K562 (cell line): ENCODE results near the gene CATSPER3. TPM values are rescaled to one million over a fixed set of nuclear protein-coding genes. Genes with fewer than 3 reads are reported as not detected.

Experiments
- ATAC-seq: fragments of 200-7000 bp; cut with Tn5 transposase; 3 replicates; pipeline ENCODE4 v1.9.1; 2020; ENCODE audit warnings: moderate library complexity
- BruUV-seq: library from RNA; stranded (reverse); fragments of 400-500 nt; replicated peaks from 2 replicates; lab custom pipeline; 2021; lab: Mats Ljungman, UMichigan
- CTCF ChIA-PET: fragments of 300-600 bp; formaldehyde crosslinking; extraction: SDS; loops from one replicate; lab custom pipeline; 2021; ENCODE audit warnings: low intra/inter-chr PET ratio; lab: Yijun Ruan, JAX
- POLR2A ChIA-PET: fragments of 300-600, 350-650 bp; sonication (Branson Sonifier 250); formaldehyde crosslinking; extraction: SDS; loops from one replicate; lab custom pipeline; 2021; ENCODE audit warnings: antibody characterized with exemption, inconsistent platforms; lab: Yijun Ruan, JAX
- DNase-seq, 4 experiments: peaks; one replicate each; pipeline versions ENCODE4 v3.0.0 to v3.0.0-alpha.2; 2011 to 2018; ENCODE audit warnings: low spot score in 3 of 4, mixed read lengths in 3 of 4; ENCODE audit errors: extremely low read depth in 1 of 4
- FAIRE-seq: peaks from 2 replicates; lab custom pipeline; 2011; peaks lifted over from hg19 to GRCh38; lab: Jason Lieb, UNC
- H2AFZ ChIP-seq: 2 replicates; pipeline ENCODE4 v1.6.0; 2011; ENCODE audit warnings: low read depth, low read length, control low read depth, inconsistent platforms
- H3K27ac ChIP-seq: fragments of 200-600 bp; 3 replicates; pipeline ENCODE4 v1.8.0; 2011; ENCODE audit warnings: low read depth, mild to moderate bottlenecking, control low read depth, inconsistent platforms, low read length, moderate library complexity, mixed read lengths; ENCODE audit errors: extremely low read depth
- H3K27me3 ChIP-seq, 2 experiments: fragments of 300-600 bp in 1 of 2; 2 replicates in 1 of 2; 3 replicates in 1 of 2; pipeline versions ENCODE4 v1.6.0 to v1.8.0; 2011; ENCODE audit warnings: inconsistent platforms in 2 of 2, low read length in 2 of 2, mild to moderate bottlenecking in 1 of 2, mixed read lengths in 1 of 2, moderate library complexity in 1 of 2; ENCODE audit not compliant: control insufficient read depth in 2 of 2, insufficient read depth in 2 of 2
- H3K36me3 ChIP-seq: fragments of 300-600 bp; 3 replicates; pipeline ENCODE4 v1.8.0; 2011; ENCODE audit warnings: mild to moderate bottlenecking, low read length, inconsistent platforms; ENCODE audit not compliant: control insufficient read depth, insufficient read depth
- H3K4me1 ChIP-seq, 2 experiments: fragments of 200-600 bp in 1 of 2; replicated peaks in 1 of 2; 2 replicates in 1 of 2; 3 replicates in 1 of 2; pipeline versions ENCODE4 v1.5.1 to v1.8.0; 2011; ENCODE audit warnings: inconsistent platforms in 2 of 2, low read length in 2 of 2, mild to moderate bottlenecking in 1 of 2, mixed read lengths in 1 of 2, moderate library complexity in 1 of 2; ENCODE audit not compliant: control insufficient read depth in 2 of 2, insufficient read depth in 2 of 2
- H3K4me2 ChIP-seq: 2 replicates; pipeline ENCODE4 v1.6.1; 2011; ENCODE audit warnings: low read length, control low read depth, inconsistent platforms, mixed read lengths; ENCODE audit not compliant: insufficient read depth
- H3K4me3 ChIP-seq: fragments of 200-600 bp; sonication (generic), shearing (Covaris generic); 2 replicates; pipeline ENCODE4 v1.5.1; 2016; ENCODE audit warnings: control low read depth, inconsistent platforms
- H3K79me2 ChIP-seq: fragments of 200-600 bp; 3 replicates; pipeline ENCODE4 v1.8.0; 2011; ENCODE audit warnings: low read length, inconsistent platforms; ENCODE audit not compliant: control insufficient read depth, insufficient read depth
- H3K9ac ChIP-seq, 2 experiments: 2 replicates each; pipeline versions ENCODE4 v1.6.0 to v1.6.1; 2011; ENCODE audit warnings: low read depth in 2 of 2, low read length in 2 of 2, control low read depth in 1 of 2, inconsistent platforms in 1 of 2, mild to moderate bottlenecking in 1 of 2, mixed read lengths in 1 of 2; ENCODE audit not compliant: insufficient read depth in 1 of 2
- H3K9me1 ChIP-seq: one replicate; pipeline ENCODE4 v1.6.0; 2011; ENCODE audit warnings: inconsistent platforms, mild to moderate bottlenecking, low read length, moderate library complexity; ENCODE audit not compliant: control insufficient read depth, insufficient read depth
- H3K9me3 ChIP-seq: replicated peaks from 2 replicates; pipeline ENCODE4 v1.5.1; 2011; ENCODE audit warnings: low read depth, low read length, inconsistent platforms; ENCODE audit not compliant: control insufficient read depth, insufficient read depth
- H4K20me1 ChIP-seq: replicated peaks from 2 replicates; pipeline ENCODE4 v1.6.1; 2011; ENCODE audit warnings: low read length, inconsistent platforms, mixed read lengths; ENCODE audit not compliant: control insufficient read depth, insufficient read depth
- DDX20 ChIP-seq: fragments of 450-650 bp; IDR thresholded peaks from 2 replicates; pipeline ENCODE4 v1.6.1; 2016; ENCODE audit warnings: missing genetic modification characterization, low read depth, mild to moderate bottlenecking, missing compliant biosample characterization, moderate library complexity
- GABPA ChIP-seq: fragments of 200-800 bp; sonication (Bioruptor generic); conservative IDR thresholded peaks from 2 replicates; pipeline ENCODE4 v1.6.1; 2016; ENCODE audit warnings: low read depth, missing genetic modification characterization, missing compliant biosample characterization
- HNRNPUL1 ChIP-seq: fragments of 200-400 bp; formaldehyde crosslinking; IDR thresholded peaks from 2 replicates; pipeline ENCODE4 v1.6.1; 2017; ENCODE audit warnings: low read length
- IFI16 ChIP-seq: fragments of 250-450 bp; sonication (Bioruptor Pico); IDR thresholded peaks from 2 replicates; pipeline ENCODE4 v2.1.2; 2022; ENCODE audit warnings: mild to moderate bottlenecking, inconsistent platforms
- NUFIP1 ChIP-seq: fragments of 450-650 bp; IDR thresholded peaks from 2 replicates; pipeline ENCODE4 v1.6.1; 2018; ENCODE audit not compliant: partially characterized antibody
- SRSF1 ChIP-seq: fragments of 200-400 bp; formaldehyde crosslinking; IDR thresholded peaks from 2 replicates; pipeline ENCODE4 v1.6.1; 2017; ENCODE audit warnings: mild to moderate bottlenecking, low read depth, low read length, moderate library complexity
- SUPT5H ChIP-seq: fragments of 450-650 bp; IDR thresholded peaks from 2 replicates; pipeline ENCODE4 v1.6.1; 2016
- TAF9B ChIP-seq: fragments of 450-650 bp; IDR thresholded peaks from 2 replicates; pipeline ENCODE4 v1.6.1; 2018; ENCODE audit warnings: mild to moderate bottlenecking; ENCODE audit not compliant: partially characterized antibody
- TFAM ChIP-seq: fragments of 250-450 bp; sonication (Bioruptor Pico); conservative IDR thresholded peaks from 2 replicates; pipeline ENCODE4 v1.5.0; 2021; ENCODE audit warnings: mild to moderate bottlenecking, moderate library complexity
- ZNF165 ChIP-seq: fragments of 250-450 bp; sonication (Bioruptor Pico); IDR thresholded peaks from 2 replicates; pipeline ENCODE4 v1.4.0; 2020; ENCODE audit warnings: borderline replicate concordance
- ZNF175 ChIP-seq: fragments of 200-800 bp; sonication (Bioruptor generic); IDR thresholded peaks from 2 replicates; pipeline ENCODE4 v1.6.1; 2016; ENCODE audit warnings: low read depth, mild to moderate bottlenecking, missing genetic modification characterization, missing compliant biosample characterization
- WGBS: fragments of 100-300 bp; shearing (Covaris generic); methylation state at CpG from one replicate; pipeline ENCODE4 v1.1.6; 2016; ENCODE audit warnings: low coverage, mixed read lengths; ENCODE audit not compliant: insufficient coverage; ENCODE audit errors: missing lambda C conversion rate; 5-methylcytosine and 5-hydroxymethylcytosine counted together
- in situ Hi-C: fragments of 300-500 bp; cut with MboI; formaldehyde crosslinking; loops from 4 replicates; pipeline ENCODE4 v1.15.0; 2018; ENCODE audit warnings: inconsistent platforms, mixed read lengths
- intact Hi-C: fragments of 100-400 bp; cut with micrococcal nuclease; formaldehyde crosslinking; loops from 2 replicates; pipeline ENCODE4 v1.14.2; 2022
- polyA plus RNA-seq, 8 experiments: library from polyadenylated mRNA; depleted of rRNA in 4 of 8; stranded (reverse) in 5 of 8; unstranded in 3 of 8; fragments of >200 nt; fragmentation: Nextera tagmentation in 2 of 8; fragmentation: Illumina TruSeq in 1 of 8; extraction: Ambion mirVana in 2 of 8; extraction: Trizol in 1 of 8; gene quantifications; 2 replicates each; pipeline versions ENCODE4 v1.2.1 to v1.2.3, GENCODE V29; 2011 to 2014; ENCODE audit warnings: inconsistent platforms in 1 of 8, missing spikeins in 1 of 8
- total RNA-seq, 7 experiments: library from RNA; depleted of rRNA in 6 of 7; stranded (reverse); fragments of >200 nt in 6 of 7; fragmentation: Illumina TruSeq in 2 of 7; extraction: Trizol in 2 of 7; gene quantifications; 2 replicates each; pipeline versions ENCODE4 v1.2.1 to v1.2.3, GENCODE V29; 2011 to 2021; ENCODE audit warnings: low replicate concordance in 1 of 7
- TF ChIP-seq, protein P1 (sequence below): sonication (generic); formaldehyde crosslinking; IDR thresholded peaks from 2 replicates; pipeline ENCODE4 v1.8.0; 2022; ENCODE audit warnings: mild to moderate bottlenecking, missing genetic modification reagents

Gene CATSPER3
- total and polyA plus RNA-seq, 9 of the 15 experiments (the other 6 are each of a cell fraction or from before 2014, with no cell fraction given), result 0.14 to 1.5 (median 0.49) TPM

DNA sequence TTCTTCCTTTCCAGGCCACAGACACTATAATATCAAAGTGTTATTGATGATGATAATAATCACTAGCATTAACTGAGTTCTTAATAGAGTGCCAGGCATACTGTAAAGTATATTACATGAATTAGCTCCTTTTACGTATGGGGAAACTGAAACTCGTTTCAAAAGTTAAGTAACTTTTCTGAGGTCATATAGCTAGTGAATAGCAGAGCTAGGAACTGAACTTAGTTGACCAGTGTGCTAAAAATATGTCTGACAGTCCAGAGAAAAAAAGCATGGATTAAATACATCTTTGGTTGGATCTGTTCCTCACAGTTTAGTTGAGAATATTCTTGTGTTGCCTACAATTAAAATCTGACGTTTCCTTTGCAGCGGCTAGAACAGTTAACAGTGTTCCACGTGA is 18.4 kb upstream of the CATSPER3 start:
- Histone ChIP-seq H3K4me2 (no peak overlapping the region), H3K9ac (no peak overlapping the region), H3K4me3 (no peak overlapping the region), H3K27ac (no peak overlapping the region), H3K79me2 (no peaks in the 10 kb centered on the region), H3K9me1 (no peaks in the 10 kb centered on the region), H3K9me3 (peaks cover 1% of the 10 kb centered on the region; the same call in 1 of the 2 replicates), H3K27me3 (no peaks in the 10 kb centered on the region), H3K4me1 (no peaks in the 10 kb centered on the region), H3K36me3 (no peaks in the 10 kb centered on the region), H2AFZ (no peak overlapping the region), H4K20me1 (no peaks in the 10 kb centered on the region)
- DNase-seq (no peak), ATAC-seq (no peak), FAIRE-seq (no peak)
- intact Hi-C loops (no loop called here), in situ Hi-C loops (no loop called here)
- WGBS, result 73% methylated on average over 5 of the region's 5 CpGs
- TF ChIP-seq NUFIP1, result no peak
- no peak for TF ChIP-seq HNRNPUL1
- no TSS peak for BruUV-seq
- CTCF ChIA-PET, result no interaction called here
- POLR2A ChIA-PET, result interaction anchor here (1.2 to 2.0 kb wide), 2 partner anchors 9 to 11 kb away, joined by 4 to 8 read pairs; no protein-coding TSS in a partner anchor

DNA sequence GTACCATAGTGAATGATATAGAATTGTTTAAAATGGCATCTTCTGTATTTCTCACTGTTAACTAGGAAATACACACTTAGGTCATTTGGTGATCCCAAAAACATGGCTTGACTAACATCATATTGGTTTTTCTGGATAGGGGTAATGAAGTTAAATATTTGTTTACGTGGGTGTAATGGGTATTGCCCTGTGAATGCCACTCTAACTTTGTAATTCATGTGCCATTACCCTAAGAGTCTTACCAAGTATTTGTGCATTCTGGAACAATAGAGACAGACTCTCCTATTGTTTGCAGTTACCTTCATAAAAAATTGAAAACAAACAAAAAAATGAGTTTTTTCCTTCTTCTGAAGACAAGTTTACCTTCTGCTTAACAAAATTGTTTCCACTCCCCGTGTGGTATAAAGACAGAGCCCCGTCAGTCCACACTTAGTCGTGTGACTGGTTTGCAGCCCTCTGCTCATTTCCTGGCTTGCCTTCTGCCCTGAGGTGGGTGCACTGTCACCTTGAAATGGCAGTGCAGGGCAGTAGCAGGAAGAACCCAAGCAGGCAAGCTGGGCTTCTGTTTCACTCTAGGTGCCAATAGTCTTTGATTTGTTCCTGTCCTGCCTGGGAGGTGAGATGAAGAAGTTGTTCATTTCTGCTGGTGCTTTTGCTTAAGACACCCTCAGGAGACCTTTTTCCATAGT is 9.6 kb upstream of the CATSPER3 start:
- ChIA-PET POLR2A (interaction anchor here (1.2 kb wide), 1 partner anchor 9 kb away, joined by 4 read pairs; no protein-coding TSS in a partner anchor), CTCF (no interaction called here)
- Histone ChIP-seq H2AFZ (no peak overlapping the region), H3K9me3 (peaks cover 2% of the 10 kb centered on the region; the same call in 1 of the 2 replicates), H3K9ac (no peak overlapping the region), H3K4me2 (no peak overlapping the region), H3K36me3 (peaks cover 15% of the 10 kb centered on the region), H3K4me1 (no peaks in the 10 kb centered on the region), H4K20me1 (no peaks in the 10 kb centered on the region), H3K27ac (no peak overlapping the region), H3K79me2 (no peaks in the 10 kb centered on the region), H3K27me3 (no peaks in the 10 kb centered on the region), H3K4me3 (no peak overlapping the region), H3K9me1 (no peaks in the 10 kb centered on the region)
- 80% methylated on average over 4 of the region's 4 CpGs for WGBS
- intact Hi-C loops, result no loop called here
- FAIRE-seq (no peak), DNase-seq (no peak), ATAC-seq (no peak)
- TF ChIP-seq TAF9B (no peak), IFI16 (CRISPR knock-in tag) (no peak), ZNF165 (no peak), SRSF1 (no peak), DDX20 (tag) (no peak), GABPA (tag) (no peak), SUPT5H (no peak), TFAM (CRISPR knock-in tag) (no peak), ZNF175 (CRISPR knock-in tag) (no peak)
- TF ChIP-seq, protein P1, sequence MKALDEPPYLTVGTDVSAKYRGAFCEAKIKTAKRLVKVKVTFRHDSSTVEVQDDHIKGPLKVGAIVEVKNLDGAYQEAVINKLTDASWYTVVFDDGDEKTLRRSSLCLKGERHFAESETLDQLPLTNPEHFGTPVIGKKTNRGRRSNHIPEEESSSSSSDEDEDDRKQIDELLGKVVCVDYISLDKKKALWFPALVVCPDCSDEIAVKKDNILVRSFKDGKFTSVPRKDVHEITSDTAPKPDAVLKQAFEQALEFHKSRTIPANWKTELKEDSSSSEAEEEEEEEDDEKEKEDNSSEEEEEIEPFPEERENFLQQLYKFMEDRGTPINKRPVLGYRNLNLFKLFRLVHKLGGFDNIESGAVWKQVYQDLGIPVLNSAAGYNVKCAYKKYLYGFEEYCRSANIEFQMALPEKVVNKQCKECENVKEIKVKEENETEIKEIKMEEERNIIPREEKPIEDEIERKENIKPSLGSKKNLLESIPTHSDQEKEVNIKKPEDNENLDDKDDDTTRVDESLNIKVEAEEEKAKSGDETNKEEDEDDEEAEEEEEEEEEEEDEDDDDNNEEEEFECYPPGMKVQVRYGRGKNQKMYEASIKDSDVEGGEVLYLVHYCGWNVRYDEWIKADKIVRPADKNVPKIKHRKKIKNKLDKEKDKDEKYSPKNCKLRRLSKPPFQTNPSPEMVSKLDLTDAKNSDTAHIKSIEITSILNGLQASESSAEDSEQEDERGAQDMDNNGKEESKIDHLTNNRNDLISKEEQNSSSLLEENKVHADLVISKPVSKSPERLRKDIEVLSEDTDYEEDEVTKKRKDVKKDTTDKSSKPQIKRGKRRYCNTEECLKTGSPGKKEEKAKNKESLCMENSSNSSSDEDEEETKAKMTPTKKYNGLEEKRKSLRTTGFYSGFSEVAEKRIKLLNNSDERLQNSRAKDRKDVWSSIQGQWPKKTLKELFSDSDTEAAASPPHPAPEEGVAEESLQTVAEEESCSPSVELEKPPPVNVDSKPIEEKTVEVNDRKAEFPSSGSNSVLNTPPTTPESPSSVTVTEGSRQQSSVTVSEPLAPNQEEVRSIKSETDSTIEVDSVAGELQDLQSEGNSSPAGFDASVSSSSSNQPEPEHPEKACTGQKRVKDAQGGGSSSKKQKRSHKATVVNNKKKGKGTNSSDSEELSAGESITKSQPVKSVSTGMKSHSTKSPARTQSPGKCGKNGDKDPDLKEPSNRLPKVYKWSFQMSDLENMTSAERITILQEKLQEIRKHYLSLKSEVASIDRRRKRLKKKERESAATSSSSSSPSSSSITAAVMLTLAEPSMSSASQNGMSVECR (CRISPR knock-in tag), result no peak
- BruUV-seq, result no TSS peak
- in situ Hi-C loops, result no loop called here
